NCI-H1417 (cell line): ENCODE results near the gene MAP2K5.

Experiments
- DNase-seq, 3 experiments: peaks; one replicate each; lab custom pipeline; 2025; lab: John Stamatoyannopoulos, UW

Gene MAP2K5

GRCh38 chr15:67542420-67543347 is at the start of gene MAP2K5:
MAP2K5 (plus strand) TSS chr15:67542703; CDS start chr15:67543336, 633 bp downstream.
- peak; percentile 76 to 92 (median 91) for DNase-seq

DNA sequence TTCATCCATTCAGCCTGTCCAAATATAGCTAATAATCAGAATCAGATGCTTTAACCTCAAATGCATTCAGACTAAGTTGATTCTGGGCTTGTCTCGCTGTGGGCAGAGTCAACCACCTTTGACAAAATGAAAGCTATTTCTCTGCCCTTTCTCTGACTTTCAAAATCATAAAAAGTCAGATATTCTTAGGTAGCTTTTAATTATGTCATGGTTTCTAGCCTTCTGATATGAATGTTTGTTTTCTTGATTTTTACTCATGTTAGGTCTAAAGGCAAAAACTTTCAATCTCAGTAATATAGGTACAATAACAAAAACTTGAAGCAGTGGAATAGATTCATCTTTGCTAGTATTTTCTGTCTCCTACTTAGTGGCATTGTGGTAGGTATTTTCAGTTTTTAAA is 46.9 kb upstream of the MAP2K5 start:
- no peak for DNase-seq

DNA sequence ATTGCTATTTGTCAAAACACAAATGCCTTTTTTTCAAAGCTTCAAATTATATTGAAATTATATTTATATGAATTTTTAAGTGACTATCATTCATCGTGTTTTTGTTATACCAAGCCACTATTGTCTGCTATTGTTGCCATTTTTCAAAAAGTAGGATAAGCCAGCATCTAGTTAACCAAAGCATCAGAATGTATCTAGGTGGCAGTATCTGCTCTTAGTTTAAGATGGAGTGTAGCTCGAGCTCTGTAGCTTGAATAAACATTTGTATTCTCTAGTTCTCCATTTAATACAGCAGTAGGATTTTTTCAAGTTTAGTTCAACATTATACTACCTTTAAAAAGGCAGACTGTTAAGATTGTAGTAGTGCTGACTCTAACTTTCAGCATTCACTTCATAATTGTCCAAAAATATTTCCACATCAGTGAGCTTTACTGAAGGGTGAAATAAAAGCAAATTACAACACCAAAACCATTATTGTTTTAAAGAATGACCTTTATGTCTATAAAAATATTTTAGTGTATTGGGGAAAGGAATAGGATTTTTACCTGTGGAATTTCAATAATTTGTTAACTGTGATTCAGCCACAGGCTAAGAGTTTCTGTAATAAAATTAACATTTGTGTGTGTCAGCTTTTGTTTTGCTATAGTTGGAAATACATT is 41.2 kb upstream of the MAP2K5 start:
- DNase-seq: peak in 1 of 3 experiments; percentile 59

DNA sequence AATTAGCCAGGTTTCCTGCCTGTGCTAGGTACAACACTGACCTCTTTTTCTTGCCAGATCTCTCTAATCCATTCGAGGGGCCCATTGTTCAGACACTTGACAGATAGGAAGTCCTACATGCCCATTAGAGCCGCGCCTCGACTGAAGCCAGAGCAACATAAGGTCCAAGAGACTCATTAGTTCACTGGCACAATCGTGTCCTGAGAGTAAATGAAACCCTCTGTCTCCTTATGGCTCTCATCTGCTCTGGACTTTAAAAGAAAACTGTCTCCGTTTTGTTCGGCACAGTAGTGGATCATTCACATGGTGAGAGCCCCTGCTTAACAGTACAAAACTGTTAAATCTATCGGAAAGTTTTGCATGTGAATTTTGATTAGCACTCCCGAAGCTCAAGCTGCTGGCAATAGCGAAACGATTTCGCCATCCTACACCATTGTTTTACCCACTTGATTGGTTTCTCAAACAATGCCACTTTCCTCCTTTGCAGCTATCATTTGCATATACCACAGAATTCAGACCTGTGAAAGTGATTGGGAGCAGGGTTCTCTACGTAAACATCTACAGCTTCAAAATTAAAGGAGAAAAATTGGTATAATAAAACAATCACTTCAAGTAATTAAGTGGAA is 40.6 kb upstream of the MAP2K5 start:
- peak in 2 of 3 experiments; percentile 25 to 64 for DNase-seq

- no peak for DNase-seq
These were observed 38.4 kb upstream of the MAP2K5 start for GRCh38 chr15:67504056-67504455.

DNA sequence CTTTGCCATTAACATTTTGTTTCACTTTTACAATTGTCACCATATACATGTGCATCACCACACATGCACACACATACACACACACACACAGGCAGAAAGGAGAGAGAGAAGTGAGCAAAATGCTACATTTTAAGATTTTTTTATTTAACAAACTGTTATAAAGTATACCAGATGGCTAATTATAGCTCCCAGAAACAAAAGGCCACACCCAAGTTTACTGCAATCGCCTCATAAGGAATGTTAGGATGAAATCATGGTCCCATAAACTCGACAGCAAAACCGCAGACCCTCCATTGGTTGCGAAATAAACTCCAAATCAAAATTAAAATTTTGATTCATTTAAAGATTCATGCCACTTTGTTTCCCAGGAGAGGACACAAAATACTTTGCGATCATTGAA is 37.7 kb upstream of the MAP2K5 start:
- no peak for DNase-seq

GRCh38 chr15:67505675-67506572 is 36.6 kb upstream of the MAP2K5 start:
- no peak for DNase-seq

GRCh38 chr15:67506775-67507747 is 35.4 kb upstream of the MAP2K5 start:
- no peak for DNase-seq

GRCh38 chr15:67508407-67508806 is 34.1 kb upstream of the MAP2K5 start:
- no peak for DNase-seq

DNA sequence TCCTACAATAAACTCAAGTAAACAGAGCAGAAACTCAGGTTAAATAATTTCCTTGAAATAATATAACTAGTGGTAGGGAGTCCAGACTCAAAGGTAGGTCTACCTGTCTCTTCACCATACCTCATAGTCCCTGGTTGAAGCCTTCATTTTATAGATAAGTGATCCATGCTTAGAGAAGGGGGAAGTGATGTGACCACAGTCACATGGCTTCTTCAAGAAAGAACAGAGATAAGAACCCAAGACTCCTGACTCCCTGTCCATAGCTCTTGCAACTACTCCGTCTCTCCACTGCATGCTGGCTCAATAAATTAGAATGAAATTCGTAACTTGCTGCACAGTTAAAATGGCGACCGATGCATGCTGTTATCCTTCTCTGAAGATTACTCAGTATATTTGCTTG is 32.6 kb upstream of the MAP2K5 start:
- DNase-seq: no peak

DNA sequence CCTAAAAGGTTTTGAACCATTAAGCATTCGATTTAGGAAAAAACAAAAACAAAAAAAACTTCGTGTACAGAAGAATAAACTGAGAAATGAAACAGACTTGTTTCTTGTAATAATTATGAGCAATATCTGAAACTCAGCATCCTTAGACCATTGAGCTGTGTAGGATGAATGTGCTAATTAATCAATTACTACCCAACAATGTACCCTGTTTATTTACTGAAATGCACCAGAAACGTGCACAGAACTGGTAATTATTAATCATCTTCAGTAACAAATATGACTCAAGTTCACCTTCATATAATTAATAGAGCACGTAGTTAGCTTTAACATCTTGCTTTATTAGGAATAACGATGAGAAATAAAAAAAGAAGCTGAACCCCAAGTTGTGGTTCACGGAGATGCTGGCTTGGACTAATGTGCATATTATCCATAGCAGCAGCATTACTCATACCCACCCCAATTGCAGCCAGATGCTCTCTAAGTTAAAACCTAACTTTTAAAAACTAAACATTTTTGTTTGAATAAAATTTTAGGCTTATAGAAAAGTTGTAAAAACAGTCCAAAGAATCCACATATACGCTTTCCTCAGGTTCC is 31.8 kb upstream of the MAP2K5 start:
- no peak for DNase-seq

DNA sequence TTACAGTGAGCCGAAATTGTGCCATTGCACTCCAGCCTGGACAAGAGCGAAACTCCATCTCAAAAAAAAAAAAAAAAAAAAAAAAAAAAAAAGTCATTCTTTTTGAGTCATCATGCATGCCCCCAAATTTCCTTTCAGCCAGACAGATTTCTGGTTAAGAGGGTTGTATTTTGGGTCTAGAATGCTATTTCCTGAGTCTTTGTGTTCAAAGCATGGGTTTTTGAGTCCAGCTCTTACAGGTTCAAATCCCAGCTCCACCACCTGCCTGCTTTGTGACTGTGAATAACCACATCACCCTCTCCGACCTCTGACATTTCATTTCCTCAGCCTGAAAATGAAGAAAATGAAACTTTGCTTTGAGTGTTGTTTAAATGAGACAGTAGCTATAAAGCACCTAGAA is 30.9 kb upstream of the MAP2K5 start:
- peak in 1 of 3 experiments; percentile 28 for DNase-seq

GRCh38 chr15:67512140-67512539 is 30.4 kb upstream of the MAP2K5 start:
- DNase-seq: peak; percentile 33 to 98 (median 89)

DNA sequence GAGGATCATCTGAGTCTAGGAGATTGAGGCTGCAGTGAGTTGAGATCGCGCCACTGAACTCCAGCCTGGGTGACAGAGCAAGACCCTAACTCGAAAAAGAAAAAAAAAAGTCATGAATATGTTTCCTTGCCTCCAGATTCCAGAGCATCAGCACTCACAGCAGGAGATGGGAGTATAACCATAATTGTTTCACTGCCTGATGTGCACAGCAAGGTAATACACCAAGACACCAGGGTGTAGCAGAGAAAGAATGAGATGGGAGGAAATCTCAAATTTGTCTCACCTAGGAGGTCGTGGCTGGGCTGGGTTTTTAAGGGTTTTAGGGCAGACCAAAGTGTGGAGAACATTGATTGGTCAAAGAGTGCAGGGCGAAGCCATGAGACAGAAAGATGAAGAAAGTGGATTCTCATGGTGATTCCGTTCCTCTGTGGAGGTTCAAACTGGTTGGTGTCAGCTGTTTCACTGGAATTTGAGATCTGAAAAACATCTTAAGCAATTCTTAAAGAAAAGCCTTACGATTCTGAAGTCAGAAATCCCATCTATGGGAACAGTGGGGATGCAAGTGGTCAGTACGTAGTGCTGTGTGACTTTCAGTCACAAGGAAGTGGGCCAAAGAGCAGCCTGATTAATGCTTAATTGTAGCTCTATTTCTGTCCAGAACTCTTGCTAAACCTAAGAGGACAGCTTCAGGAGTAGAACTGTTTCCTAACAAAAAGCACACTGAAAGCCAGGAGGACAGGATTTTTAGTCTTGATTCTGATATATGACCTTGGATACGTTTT is 29.4 kb upstream of the MAP2K5 start:
- DNase-seq: peak in 1 of 3 experiments; percentile 38

DNA sequence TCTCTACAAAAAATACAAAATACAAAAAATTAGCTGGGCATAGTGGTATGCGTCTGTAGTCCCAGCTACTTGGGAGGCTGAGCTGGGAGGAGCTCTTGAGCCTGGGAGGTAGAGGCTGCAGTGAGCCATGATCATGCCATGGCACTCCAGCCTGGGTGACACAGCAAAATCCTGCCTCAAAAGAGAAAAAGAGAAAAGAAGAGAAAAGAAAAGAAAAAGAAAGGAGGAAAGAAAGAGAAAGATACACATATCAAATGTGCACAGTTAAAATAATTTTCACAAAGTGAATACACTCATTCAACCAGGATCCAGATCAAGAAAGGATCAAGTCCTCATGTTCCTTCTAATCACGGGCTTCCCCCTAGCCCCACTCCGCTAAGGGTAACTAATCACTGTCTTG is 27.4 kb upstream of the MAP2K5 start:
- no peak for DNase-seq

- DNase-seq: no peak
These were observed 26.9 kb upstream of the MAP2K5 start for GRCh38 chr15:67515557-67515956.

DNA sequence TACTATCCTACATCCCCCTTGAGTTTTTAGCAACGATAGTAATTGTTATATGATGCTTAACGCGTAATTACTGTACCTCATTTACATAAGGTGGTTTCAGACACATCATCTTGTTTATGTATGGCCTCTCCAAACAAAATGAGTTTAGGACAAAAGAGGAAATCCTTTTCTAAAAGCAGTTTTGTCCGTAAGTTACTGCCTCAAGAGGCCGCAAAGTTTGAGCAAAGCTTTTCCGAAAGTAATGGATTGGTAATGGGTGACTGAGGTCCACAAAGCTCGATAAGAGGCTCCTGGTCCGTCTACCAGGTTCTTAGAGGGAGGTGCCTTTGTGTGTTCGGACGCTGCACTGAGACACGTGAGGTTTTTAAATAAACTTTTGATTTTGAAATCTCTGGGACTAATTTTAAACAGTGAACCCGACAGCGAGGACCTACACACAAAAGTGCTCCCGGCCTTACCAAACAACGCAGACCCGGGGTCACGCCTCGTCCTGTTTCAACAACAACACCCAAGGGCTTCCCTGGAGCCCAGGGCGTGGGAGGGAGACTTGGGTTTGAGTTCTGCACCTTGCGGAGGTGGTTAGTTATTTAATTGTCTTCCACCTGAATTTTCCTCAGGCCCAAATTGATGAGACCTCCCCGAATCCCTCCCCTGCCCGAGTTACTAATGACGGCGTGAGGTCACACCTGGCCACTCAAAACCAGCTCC is 22.0 kb upstream of the MAP2K5 start:
- DNase-seq: no peak

- DNase-seq: peak; percentile 68 to 96 (median 96)
These were observed 21.3 kb upstream of the MAP2K5 start, which contains the start of gene C15orf61 for GRCh38 chr15:67521029-67521782. C15orf61 (plus strand) TSS chr15:67521131; CDS start chr15:67521249, 118 bp downstream.
